Activated effector memory CD4-positive, alpha-beta T cell treated with Interleukin-2 at 50 U/mL for 16 hours (primary cell): ENCODE results near the gene ERMN.
"Not testable (repeated sequence)": the region's sequence is repeated elsewhere in the genome, so short reads cannot be mapped to it uniquely, and the experiment has no call there.

Source experiments
- DNase-seq: peaks from one replicate; pipeline ENCODE4 v3.0.0-alpha.2; 2020

Gene ERMN

GRCh38 chr2:157290525-157290924, 35.1 kb downstream of the ERMN start:
- no peak for DNase-seq

- DNase-seq, result no peak
These were observed 38.5 kb downstream of the ERMN start for GRCh38 chr2:157287160-157287559.

GRCh38 chr2:157283468-157283867, 42.2 kb downstream of the ERMN start:
- DNase-seq, result no peak

- DNase-seq, result no peak
These were observed 44.3 kb downstream of the ERMN start for GRCh38 chr2:157281316-157281715.

- DNase-seq, result not testable (repeated sequence)
These were observed 46.3 kb downstream of the ERMN start for GRCh38 chr2:157279311-157279710.

GRCh38 chr2:157271590-157272203, 53.9 kb downstream of the ERMN start:
- no peak for DNase-seq

GRCh38 chr2:157269922-157270321, 55.7 kb downstream of the ERMN start:
- no peak for DNase-seq

GRCh38 chr2:157269060-157269459, 56.6 kb downstream of the ERMN start:
- DNase-seq, result no peak
